ENCODE results near the gene CTIF.

DNA sequence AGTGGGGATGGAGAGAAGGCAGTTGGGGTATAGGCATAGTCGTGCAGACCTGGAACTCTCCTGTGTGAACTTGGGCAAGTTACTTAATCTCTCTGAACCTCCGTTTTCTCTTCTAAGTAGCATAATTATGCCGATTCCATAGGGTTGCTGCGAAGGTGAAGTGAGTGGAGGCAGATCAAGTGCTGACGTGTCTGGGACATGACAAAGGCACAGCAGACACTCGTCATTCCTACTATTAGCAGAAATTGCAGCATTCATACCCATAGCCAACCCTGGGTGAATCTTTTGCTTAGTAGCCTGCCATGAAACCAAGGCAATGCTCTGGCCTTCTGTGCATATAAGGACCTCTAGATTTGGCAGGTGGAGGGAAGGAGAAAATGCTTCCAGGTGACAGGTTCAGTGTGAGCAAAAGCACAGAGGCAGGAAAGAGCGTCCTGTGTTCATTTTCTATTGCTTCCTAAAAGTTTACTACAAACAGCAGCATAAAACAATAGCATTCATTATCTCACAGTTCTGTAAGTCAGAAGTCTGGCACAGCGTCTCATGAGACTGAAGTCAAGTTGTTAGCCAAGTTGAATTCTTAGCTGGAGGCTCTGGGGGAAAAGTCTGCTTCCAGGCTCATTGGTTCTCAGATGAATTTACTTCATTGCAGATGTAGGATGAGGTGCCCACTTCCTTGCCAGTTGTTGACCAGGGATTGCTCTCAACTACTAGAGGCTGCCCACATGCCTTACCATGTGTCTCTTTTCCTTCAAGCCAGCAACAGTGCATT is 77.8 kb downstream of the CTIF start:
- TF ChIP-seq, protein P1, sequence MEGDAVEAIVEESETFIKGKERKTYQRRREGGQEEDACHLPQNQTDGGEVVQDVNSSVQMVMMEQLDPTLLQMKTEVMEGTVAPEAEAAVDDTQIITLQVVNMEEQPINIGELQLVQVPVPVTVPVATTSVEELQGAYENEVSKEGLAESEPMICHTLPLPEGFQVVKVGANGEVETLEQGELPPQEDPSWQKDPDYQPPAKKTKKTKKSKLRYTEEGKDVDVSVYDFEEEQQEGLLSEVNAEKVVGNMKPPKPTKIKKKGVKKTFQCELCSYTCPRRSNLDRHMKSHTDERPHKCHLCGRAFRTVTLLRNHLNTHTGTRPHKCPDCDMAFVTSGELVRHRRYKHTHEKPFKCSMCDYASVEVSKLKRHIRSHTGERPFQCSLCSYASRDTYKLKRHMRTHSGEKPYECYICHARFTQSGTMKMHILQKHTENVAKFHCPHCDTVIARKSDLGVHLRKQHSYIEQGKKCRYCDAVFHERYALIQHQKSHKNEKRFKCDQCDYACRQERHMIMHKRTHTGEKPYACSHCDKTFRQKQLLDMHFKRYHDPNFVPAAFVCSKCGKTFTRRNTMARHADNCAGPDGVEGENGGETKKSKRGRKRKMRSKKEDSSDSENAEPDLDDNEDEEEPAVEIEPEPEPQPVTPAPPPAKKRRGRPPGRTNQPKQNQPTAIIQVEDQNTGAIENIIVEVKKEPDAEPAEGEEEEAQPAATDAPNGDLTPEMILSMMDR (IDR thresholded peaks at IDR 0.05), result no peak
- TF ChIP-seq POLR2AphosphoS5 (IDR thresholded peaks at IDR 0.05) (no peak), POLR2A (IDR thresholded peaks at IDR 0.05) (no peak)
